Endothelial cell of umbilical vein (primary cell): Measurements from ENCODE around the gene ZNF821.
A peak's percentile ranks its signal among the peaks of the same experiment; 100 is the strongest.

Source experiments
- EZH2 ChIP-seq: IDR thresholded peaks from 2 replicates; pipeline ENCODE4 v1.6.1; 2012; ENCODE audit warnings: borderline replicate concordance, low read depth, mild to moderate bottlenecking, moderate library complexity, low read length, inconsistent platforms; ENCODE audit not compliant: severe bottlenecking
- JUN ChIP-seq: IDR thresholded peaks from 2 replicates; pipeline ENCODE4 v1.6.1; 2011; ENCODE audit warnings: borderline replicate concordance, low read depth; ENCODE audit not compliant: insufficient read length, insufficient read depth
- MYC ChIP-seq: IDR thresholded peaks from one replicate; pipeline ENCODE4 v1.6.1; 2011; ENCODE audit warnings: mild to moderate bottlenecking, low read depth, low read length
- POLR2A ChIP-seq: IDR thresholded peaks from 2 replicates; pipeline ENCODE4 v1.6.1; 2012; ENCODE audit warnings: low read depth, mild to moderate bottlenecking, control low read depth, low read length
- POLR2AphosphoS5 ChIP-seq: IDR thresholded peaks from 2 replicates; pipeline ENCODE4 v1.6.1; 2012; ENCODE audit warnings: low read depth, mild to moderate bottlenecking, control low read depth, low read length, moderate library complexity; ENCODE audit not compliant: insufficient read depth
- TF ChIP-seq, protein P1 (sequence below), 2 donors: IDR thresholded peaks; 1 replicate in 1 of 2; 2 replicates in 1 of 2; pipeline ENCODE4 v1.5.1; 2011; ENCODE audit warnings: low read length in 2 of 2, mild to moderate bottlenecking in 2 of 2, moderate library complexity in 2 of 2, control low read depth in 1 of 2, inconsistent platforms in 1 of 2, low read depth in 1 of 2; ENCODE audit not compliant: insufficient read depth in 1 of 2; ENCODE audit errors: extremely low read depth in 1 of 2
- TF ChIP-seq, protein P2 (sequence below): IDR thresholded peaks from 2 replicates; pipeline ENCODE4 v1.6.1; 2011; ENCODE audit not compliant: insufficient read depth, insufficient read length

DNA sequence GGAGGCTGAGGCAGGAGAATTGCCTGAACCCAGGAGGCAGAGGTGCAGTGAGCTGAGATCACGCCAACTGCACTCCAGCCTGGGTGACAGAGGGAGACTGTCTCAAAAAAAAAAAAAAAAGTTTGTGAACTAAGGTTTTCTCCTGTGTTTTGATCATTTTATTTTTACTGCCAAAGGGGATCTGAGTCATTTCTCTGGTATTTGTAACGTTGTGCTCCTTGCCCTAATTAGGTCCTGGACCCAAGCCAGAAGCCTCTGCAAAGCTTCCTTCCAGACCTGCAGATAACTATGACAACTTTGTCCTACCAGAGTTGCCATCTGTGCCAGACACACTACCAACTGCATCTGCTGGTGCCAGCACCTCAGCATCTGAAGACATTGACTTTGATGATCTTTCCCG is 43.4 kb upstream of the ZNF821 start:
- TF ChIP-seq, protein P1, sequence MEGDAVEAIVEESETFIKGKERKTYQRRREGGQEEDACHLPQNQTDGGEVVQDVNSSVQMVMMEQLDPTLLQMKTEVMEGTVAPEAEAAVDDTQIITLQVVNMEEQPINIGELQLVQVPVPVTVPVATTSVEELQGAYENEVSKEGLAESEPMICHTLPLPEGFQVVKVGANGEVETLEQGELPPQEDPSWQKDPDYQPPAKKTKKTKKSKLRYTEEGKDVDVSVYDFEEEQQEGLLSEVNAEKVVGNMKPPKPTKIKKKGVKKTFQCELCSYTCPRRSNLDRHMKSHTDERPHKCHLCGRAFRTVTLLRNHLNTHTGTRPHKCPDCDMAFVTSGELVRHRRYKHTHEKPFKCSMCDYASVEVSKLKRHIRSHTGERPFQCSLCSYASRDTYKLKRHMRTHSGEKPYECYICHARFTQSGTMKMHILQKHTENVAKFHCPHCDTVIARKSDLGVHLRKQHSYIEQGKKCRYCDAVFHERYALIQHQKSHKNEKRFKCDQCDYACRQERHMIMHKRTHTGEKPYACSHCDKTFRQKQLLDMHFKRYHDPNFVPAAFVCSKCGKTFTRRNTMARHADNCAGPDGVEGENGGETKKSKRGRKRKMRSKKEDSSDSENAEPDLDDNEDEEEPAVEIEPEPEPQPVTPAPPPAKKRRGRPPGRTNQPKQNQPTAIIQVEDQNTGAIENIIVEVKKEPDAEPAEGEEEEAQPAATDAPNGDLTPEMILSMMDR (IDR thresholded peaks at IDR 0.05; ENCODE audit: extremely low read depth in 1 of 2, insufficient read depth in 1 of 2, low read depth in 1 of 2, low read length in 2 of 2): no peak
- TF ChIP-seq JUN (peak; percentile 70), POLR2A (peak; percentile 27), EZH2 (no peak), POLR2AphosphoS5 (peak; percentile 83), MYC (no peak)
- TF ChIP-seq, protein P2, sequence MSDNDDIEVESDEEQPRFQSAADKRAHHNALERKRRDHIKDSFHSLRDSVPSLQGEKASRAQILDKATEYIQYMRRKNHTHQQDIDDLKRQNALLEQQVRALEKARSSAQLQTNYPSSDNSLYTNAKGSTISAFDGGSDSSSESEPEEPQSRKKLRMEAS: no peak
